MM.1S (cell line): Measurements from ENCODE around the gene CDH22.

ENCODE experiments used
- DNase-seq: peaks from one replicate; pipeline ENCODE4 v3.0.0-alpha.2; 2015
- H2AFZ ChIP-seq: fragments of 300-600 bp; sonication (generic); 2 replicates; pipeline ENCODE4 v1.6.0; 2016; ENCODE audit warnings: antibody characterized with exemption, low read length
- H3F3A ChIP-seq: fragments of 300-600 bp; sonication (generic); 2 replicates; pipeline ENCODE4 v1.6.1; 2016; ENCODE audit warnings: mild to moderate bottlenecking, antibody characterized with exemption, low read length, moderate library complexity, mixed read lengths; ENCODE audit not compliant: insufficient read depth
- H3K27ac ChIP-seq: fragments of 300-600 bp; sonication (generic); 2 replicates; pipeline ENCODE4 v1.5.1; 2016; ENCODE audit warnings: mild to moderate bottlenecking, low read length
- H3K27me3 ChIP-seq: fragments of 300-600 bp; sonication (generic); replicated peaks from 2 replicates; pipeline ENCODE4 v1.6.0; 2016; ENCODE audit warnings: low read length; ENCODE audit not compliant: insufficient read depth
- H3K36me3 ChIP-seq: fragments of 300-600 bp; sonication (generic); replicated peaks from 2 replicates; pipeline ENCODE4 v1.6.1; 2016; ENCODE audit warnings: mild to moderate bottlenecking, low read length, mixed read lengths; ENCODE audit not compliant: insufficient read depth
- H3K4me1 ChIP-seq: fragments of 300-600 bp; sonication (generic); 2 replicates; pipeline ENCODE4 v1.6.1; 2016; ENCODE audit warnings: low read length, mixed read lengths
- H3K4me2 ChIP-seq: fragments of 300-600 bp; sonication (generic); 2 replicates; pipeline ENCODE4 v1.6.0; 2016; ENCODE audit warnings: low read depth, low read length
- H3K4me3 ChIP-seq: fragments of 300-600 bp; sonication (generic); 2 replicates; pipeline ENCODE4 v1.5.1; 2016; ENCODE audit warnings: low read length, mixed read lengths
- H3K79me2 ChIP-seq: fragments of 300-600 bp; sonication (generic); 2 replicates; pipeline ENCODE4 v1.6.1; 2016; ENCODE audit warnings: mixed run types, low read length, mixed read lengths
- H3K9ac ChIP-seq: fragments of 300-600 bp; sonication (generic); 2 replicates; pipeline ENCODE4 v1.6.1; 2016; ENCODE audit warnings: low read length, mixed read lengths
- H3K9me2 ChIP-seq: fragments of 300-600 bp; sonication (generic); replicated peaks from 2 replicates; pipeline ENCODE4 v1.6.1; 2016; ENCODE audit warnings: mild to moderate bottlenecking, low read length, mixed read lengths; ENCODE audit not compliant: insufficient read depth
- H3K9me3 ChIP-seq: fragments of 300-600 bp; sonication (generic); replicated peaks from 2 replicates; pipeline ENCODE4 v1.6.1; 2016; ENCODE audit warnings: mild to moderate bottlenecking, low read length, mixed read lengths; ENCODE audit not compliant: insufficient read depth
- H4K20me1 ChIP-seq: fragments of 300-600 bp; sonication (generic); 2 replicates; pipeline ENCODE4 v1.6.1; 2016; ENCODE audit warnings: mild to moderate bottlenecking, low read length, moderate library complexity, mixed read lengths; ENCODE audit not compliant: insufficient read depth
- CTCF ChIP-seq: fragments of 300-600 bp; sonication (generic); IDR thresholded peaks from 2 replicates; pipeline ENCODE4 v1.5.1; 2016; ENCODE audit warnings: antibody characterized with exemption, low read length, mixed read lengths
- EZH2 ChIP-seq: fragments of 300-600 bp; sonication (generic); optimal IDR thresholded peaks from 2 replicates; pipeline ENCODE3; 2017; ENCODE audit warnings: low read depth, mild to moderate bottlenecking, antibody characterized with exemption, low read length, mixed read lengths
- EZH2phosphoT487 ChIP-seq: fragments of 300-600 bp; sonication (generic); IDR thresholded peaks from 2 replicates; pipeline ENCODE4 v1.6.1; 2018; ENCODE audit warnings: antibody characterized with exemption, low read length

The CDH22 gene

DNA sequence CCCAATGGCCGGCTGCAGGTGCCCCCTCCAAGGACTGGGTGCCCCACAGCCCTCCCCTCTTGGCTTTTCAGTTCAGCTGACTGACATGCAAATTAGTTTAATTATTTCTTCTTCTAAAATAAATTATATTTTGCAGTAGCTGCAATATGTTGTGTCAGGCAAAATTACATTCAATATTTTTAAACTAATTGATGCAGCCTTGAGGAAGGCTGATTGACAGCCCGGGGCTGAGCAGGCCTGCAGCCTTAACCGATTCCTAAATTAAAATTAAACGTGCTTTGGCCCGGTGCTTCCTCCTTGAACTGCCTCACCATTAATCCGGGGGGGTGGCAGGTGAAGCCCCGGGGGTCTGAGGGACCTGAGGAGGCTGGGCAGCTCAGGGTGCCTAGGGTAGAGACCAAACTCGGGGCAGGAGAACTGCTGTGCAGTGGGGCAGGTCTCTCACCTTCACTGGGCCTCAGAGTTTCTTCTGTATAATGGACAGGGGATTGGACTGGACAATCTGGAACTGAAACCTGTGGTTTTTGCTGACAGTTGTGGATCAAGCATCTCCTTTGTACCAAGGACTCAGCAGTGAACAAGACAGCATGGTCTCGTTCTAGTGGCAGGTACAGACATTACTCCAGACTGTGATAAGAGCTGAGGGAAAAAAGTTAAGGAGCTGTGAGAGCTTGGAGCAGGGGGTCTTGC lies 117.7 kb downstream of the CDH22 start:
- Histone ChIP-seq H3K79me2 (no peaks in the 10 kb centered on the region), H3K4me2 (no peak overlapping the region), H3F3A (no peaks in the 10 kb centered on the region), H4K20me1 (no peaks in the 10 kb centered on the region), H3K4me1 (no peaks in the 10 kb centered on the region), H3K9me2 (no peaks in the 10 kb centered on the region), H2AFZ (no peak overlapping the region), H3K4me3 (no peak overlapping the region), H3K9me3 (no peaks in the 10 kb centered on the region), H3K27me3 (peaks cover 36% of the 10 kb centered on the region), H3K36me3 (no peaks in the 10 kb centered on the region), H3K27ac (no peak overlapping the region), H3K9ac (no peak overlapping the region)
- no peak for TF ChIP-seq EZH2
- no peak for TF ChIP-seq CTCF
- no peak for TF ChIP-seq EZH2phosphoT487
- no peak for DNase-seq

- no peak overlapping the region for H2AFZ ChIP-seq
- no peak overlapping the region for H3K4me3 ChIP-seq
- no peaks in the 10 kb centered on the region for H3K9me3 ChIP-seq
- DNase-seq, result no peak
- no peaks in the 10 kb centered on the region for H3K79me2 ChIP-seq
- H3F3A ChIP-seq, result no peaks in the 10 kb centered on the region
- H3K9me2 ChIP-seq, result no peaks in the 10 kb centered on the region
- peaks cover 34% of the 10 kb centered on the region for H3K27me3 ChIP-seq
- no peaks in the 10 kb centered on the region for H3K36me3 ChIP-seq
- no peak overlapping the region for H3K9ac ChIP-seq
- no peak overlapping the region for H3K4me2 ChIP-seq
- H3K27ac ChIP-seq, result no peak overlapping the region
- TF ChIP-seq EZH2phosphoT487 (no peak), CTCF (no peak), EZH2 (no peak)
- no peaks in the 10 kb centered on the region for H4K20me1 ChIP-seq
- no peaks in the 10 kb centered on the region for H3K4me1 ChIP-seq
These were observed 119.3 kb downstream of the CDH22 start for GRCh38 chr20:46188866-46189541.

DNA sequence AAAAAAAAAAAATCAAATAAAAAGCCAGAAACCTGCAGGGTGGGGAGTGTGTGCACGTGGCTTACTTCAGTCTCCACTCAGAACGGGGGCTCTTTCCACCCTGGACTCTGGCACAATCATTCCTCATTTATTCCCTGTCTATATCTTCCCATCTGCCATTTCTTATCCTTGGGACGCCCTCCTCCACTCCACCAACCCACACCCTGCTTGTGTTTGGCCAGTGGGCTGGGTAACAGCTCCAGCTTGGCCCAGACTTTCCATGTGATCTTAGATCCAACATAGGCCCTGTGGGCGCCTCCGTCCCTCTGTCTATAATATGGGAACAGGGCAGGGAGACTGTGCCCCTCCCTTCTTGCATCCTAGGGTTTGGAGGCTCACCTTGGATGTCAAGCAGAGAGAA lies 122.1 kb downstream of the CDH22 start:
- Histone ChIP-seq H3K27me3 (peaks cover 32% of the 10 kb centered on the region), H3K79me2 (no peaks in the 10 kb centered on the region), H3K4me2 (no peak overlapping the region), H4K20me1 (no peaks in the 10 kb centered on the region), H2AFZ (no peak overlapping the region), H3K4me3 (no peak overlapping the region), H3K36me3 (no peaks in the 10 kb centered on the region), H3K4me1 (no peaks in the 10 kb centered on the region), H3K9me2 (no peaks in the 10 kb centered on the region), H3F3A (no peaks in the 10 kb centered on the region), H3K27ac (no peak overlapping the region), H3K9ac (no peak overlapping the region), H3K9me3 (no peaks in the 10 kb centered on the region)
- DNase-seq, result no peak
- TF ChIP-seq EZH2, result no peak
- no peak for TF ChIP-seq CTCF
